Measurements from ENCODE around the gene GRIA1. TPM values are rescaled to one million over a fixed set of nuclear protein-coding genes. Genes with fewer than 3 reads are reported as not detected.

The GRIA1 gene
- total RNA-seq, 2 donors from 2014 or later = 0.12 to 1.2 TPM

DNA sequence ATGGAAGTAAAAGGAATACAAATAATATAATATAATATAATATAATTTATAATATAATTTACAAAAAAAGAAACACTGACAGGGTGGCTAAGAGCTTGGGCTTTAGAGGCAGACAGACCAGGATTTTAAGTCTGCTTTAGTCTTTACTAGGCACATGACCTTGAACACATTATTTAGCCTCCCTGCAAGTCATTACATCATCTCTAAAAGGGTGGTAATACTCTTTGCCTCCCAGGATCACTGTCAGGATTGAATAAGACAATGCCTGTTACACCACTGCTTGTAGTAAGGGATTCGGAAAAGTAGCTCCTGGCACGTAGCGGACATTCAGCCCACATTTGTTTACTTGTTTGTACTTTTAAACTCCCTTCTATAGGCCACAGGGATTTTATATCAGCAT lies 199.8 kb downstream of the GRIA1 start:
- H3K27me3 ChIP-seq = no peaks in the 10 kb centered on the region
- TF ChIP-seq, protein P1, sequence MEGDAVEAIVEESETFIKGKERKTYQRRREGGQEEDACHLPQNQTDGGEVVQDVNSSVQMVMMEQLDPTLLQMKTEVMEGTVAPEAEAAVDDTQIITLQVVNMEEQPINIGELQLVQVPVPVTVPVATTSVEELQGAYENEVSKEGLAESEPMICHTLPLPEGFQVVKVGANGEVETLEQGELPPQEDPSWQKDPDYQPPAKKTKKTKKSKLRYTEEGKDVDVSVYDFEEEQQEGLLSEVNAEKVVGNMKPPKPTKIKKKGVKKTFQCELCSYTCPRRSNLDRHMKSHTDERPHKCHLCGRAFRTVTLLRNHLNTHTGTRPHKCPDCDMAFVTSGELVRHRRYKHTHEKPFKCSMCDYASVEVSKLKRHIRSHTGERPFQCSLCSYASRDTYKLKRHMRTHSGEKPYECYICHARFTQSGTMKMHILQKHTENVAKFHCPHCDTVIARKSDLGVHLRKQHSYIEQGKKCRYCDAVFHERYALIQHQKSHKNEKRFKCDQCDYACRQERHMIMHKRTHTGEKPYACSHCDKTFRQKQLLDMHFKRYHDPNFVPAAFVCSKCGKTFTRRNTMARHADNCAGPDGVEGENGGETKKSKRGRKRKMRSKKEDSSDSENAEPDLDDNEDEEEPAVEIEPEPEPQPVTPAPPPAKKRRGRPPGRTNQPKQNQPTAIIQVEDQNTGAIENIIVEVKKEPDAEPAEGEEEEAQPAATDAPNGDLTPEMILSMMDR (IDR thresholded peaks at IDR 0.05) = no peak
- no peak overlapping the region for H3K4me3 ChIP-seq
- H3K4me1 ChIP-seq = no peaks in the 10 kb centered on the region
- no peak for DNase-seq (ENCODE audit: low spot score)
- H3K36me3 ChIP-seq = no peaks in the 10 kb centered on the region
- H3K9me3 ChIP-seq = no peaks in the 10 kb centered on the region
- no peak overlapping the region for H3K27ac ChIP-seq

DNA sequence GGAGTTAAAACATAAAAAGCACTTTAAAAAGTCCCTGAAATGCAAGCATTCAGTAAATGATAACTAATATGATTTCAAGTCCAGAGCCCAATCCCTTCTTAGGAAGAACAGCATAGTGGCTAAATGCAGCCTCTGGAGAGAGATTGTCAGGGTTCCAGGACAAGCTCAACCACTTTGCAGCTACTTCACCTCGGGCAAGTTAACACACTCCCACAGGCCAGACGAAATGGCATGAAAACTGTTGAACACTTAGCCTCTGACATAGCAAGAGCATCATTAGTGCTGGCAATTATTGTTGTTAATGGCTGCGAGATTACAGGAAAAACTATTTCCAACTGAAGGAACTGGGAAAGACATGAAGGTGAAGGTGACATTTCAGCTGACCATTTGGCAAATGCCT lies 205.8 kb downstream of the GRIA1 start:
- H3K4me3 ChIP-seq = no peak overlapping the region
- H3K27ac ChIP-seq = no peak overlapping the region
- H3K4me1 ChIP-seq = no peaks in the 10 kb centered on the region
- no peaks in the 10 kb centered on the region for H3K36me3 ChIP-seq
- no peaks in the 10 kb centered on the region for H3K9me3 ChIP-seq
- no peaks in the 10 kb centered on the region for H3K27me3 ChIP-seq
- TF ChIP-seq, protein P1 (IDR thresholded peaks at IDR 0.05) = no peak
- no peak for DNase-seq (ENCODE audit: low spot score)

DNA sequence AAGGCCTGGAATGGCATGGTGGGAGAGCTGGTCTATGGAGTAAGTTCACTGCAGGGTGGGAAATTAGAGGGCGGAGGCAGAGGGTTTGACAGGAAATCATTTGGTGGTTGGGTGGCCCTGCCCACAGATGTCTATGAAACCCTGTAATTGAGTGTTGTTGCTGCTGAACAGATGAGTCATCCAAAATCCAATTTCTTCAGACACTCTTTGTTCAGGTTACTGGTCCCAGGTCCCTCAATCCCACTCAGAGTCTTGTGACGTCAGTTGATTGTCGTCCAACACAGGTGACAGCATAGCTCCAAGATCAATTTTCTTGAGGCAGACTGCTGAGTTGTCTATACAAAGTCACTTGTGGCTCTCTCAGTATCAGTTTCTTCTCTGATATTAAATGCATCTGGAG lies 208.6 kb downstream of the GRIA1 start:
- Histone ChIP-seq H3K9me3 (no peaks in the 10 kb centered on the region), H3K4me3 (no peak overlapping the region), H3K4me1 (no peaks in the 10 kb centered on the region), H3K36me3 (no peaks in the 10 kb centered on the region), H3K27me3 (no peaks in the 10 kb centered on the region), H3K27ac (no peak overlapping the region)
- TF ChIP-seq, protein P1 (IDR thresholded peaks at IDR 0.05) = no peak
- no peak for DNase-seq (ENCODE audit: low spot score)

DNA sequence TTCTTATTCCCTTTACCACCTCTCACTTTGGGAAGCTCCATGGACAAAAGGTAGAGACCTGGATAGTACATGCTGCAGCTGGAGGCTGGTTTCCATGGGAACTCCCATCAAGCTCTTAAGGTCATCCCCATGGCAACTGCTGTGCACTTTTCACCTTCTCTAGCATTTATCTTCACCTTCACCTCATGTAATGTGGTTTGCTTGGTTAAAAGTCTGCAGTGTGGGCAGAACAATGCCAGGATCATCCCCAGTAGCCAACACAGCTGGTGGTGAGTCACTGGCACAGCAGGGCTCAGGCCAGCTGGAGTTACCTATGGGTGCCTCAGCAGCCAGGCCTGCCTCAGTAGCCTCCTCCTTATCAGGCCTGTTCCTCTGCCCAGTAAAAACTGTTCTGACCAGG lies 210.5 kb downstream of the GRIA1 start:
- no peaks in the 10 kb centered on the region for H3K36me3 ChIP-seq
- H3K27ac ChIP-seq = no peak overlapping the region
- DNase-seq (ENCODE audit: low spot score) = no peak
- TF ChIP-seq, protein P1 (IDR thresholded peaks at IDR 0.05) = no peak
- H3K27me3 ChIP-seq = no peaks in the 10 kb centered on the region
- H3K4me3 ChIP-seq = no peak overlapping the region
- H3K9me3 ChIP-seq = no peaks in the 10 kb centered on the region
- no peaks in the 10 kb centered on the region for H3K4me1 ChIP-seq

DNA sequence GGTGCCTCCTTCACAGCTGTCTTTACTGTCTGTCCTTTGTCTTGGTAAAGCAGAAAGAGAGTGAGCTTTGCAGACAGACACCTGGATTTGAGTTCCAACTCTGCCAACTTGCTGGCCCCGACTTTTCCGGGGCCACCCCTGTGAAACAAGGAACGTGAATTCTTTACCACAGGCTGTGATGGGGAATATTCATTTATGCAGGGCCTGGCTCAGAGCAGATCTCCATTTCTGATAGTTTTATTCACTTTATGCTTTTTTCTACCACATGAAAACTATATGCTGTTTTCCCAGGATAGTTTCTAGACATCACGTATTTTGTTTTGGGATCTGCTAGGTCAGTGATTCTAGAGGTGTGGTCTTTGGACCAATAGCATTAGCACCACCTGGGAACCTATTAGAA lies 211.8 kb downstream of the GRIA1 start:
- no peak for DNase-seq (ENCODE audit: low spot score)
- H3K4me1 ChIP-seq = no peaks in the 10 kb centered on the region
- TF ChIP-seq, protein P1 (IDR thresholded peaks at IDR 0.05) = no peak

DNA sequence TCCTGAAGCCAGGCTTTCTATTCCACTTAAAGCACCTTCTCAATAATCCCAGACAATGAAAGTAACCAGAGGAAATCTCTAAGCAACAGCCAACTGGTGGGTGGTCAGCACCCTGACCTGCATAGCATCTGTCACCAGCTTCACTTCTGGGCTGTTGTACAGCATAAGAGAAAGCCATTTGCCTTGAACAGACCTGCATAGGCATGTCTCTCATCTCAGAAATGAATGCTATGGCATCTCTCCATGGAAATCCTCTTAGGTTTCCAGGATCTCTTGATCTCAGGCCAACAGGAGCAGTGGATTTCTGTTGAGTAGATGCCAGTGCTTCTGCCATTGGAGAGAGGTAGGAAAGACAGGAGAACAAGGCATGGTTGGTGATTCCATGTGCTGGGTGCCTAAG lies 213.6 kb downstream of the GRIA1 start:
- Histone ChIP-seq H3K4me1 (no peaks in the 10 kb centered on the region), H3K27ac (no peak overlapping the region), H3K27me3 (no peaks in the 10 kb centered on the region), H3K9me3 (no peaks in the 10 kb centered on the region), H3K4me3 (no peak overlapping the region), H3K36me3 (no peaks in the 10 kb centered on the region)
- DNase-seq (ENCODE audit: low spot score) = no peak
- TF ChIP-seq, protein P1 (IDR thresholded peaks at IDR 0.05) = no peak

More for the DNA sequence above, 211.8 kb downstream of the GRIA1 start:
- no peaks in the 10 kb centered on the region for H3K9me3 ChIP-seq
- no peaks in the 10 kb centered on the region for H3K27me3 ChIP-seq
- H3K4me3 ChIP-seq = no peak overlapping the region
- no peaks in the 10 kb centered on the region for H3K36me3 ChIP-seq
- no peak overlapping the region for H3K27ac ChIP-seq
